ENCODE data around the gene YY1.
A peak's percentile ranks its signal among the peaks of the same experiment; 100 is the strongest.

GRCh38 chr14:100246809-100247428 is 8.0 kb downstream of the YY1 start:
- TF ChIP-seq CTCF (IDR thresholded peaks at IDR 0.05) (peak; percentile 73), EZH2 (IDR thresholded peaks at IDR 0.05) (no peak)

Measured in neural progenitor cell (in vitro differentiated cells).